SHP77 (cell line): ENCODE data around the gene TMEM179B.
A peak's percentile ranks its signal among the peaks of the same experiment; 100 is the strongest.
"Not testable (repeated sequence)": the region's sequence is repeated elsewhere in the genome, so short reads cannot be mapped to it uniquely, and the experiment has no call there.

Source experiments
- DNase-seq, 2 experiments: peaks; one replicate each; lab custom pipeline; 2025; lab: John Stamatoyannopoulos, UW

The TMEM179B gene, protein sequence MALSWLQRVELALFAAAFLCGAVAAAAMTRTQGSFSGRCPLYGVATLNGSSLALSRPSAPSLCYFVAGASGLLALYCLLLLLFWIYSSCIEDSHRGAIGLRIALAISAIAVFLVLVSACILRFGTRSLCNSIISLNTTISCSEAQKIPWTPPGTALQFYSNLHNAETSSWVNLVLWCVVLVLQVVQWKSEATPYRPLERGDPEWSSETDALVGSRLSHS

DNA sequence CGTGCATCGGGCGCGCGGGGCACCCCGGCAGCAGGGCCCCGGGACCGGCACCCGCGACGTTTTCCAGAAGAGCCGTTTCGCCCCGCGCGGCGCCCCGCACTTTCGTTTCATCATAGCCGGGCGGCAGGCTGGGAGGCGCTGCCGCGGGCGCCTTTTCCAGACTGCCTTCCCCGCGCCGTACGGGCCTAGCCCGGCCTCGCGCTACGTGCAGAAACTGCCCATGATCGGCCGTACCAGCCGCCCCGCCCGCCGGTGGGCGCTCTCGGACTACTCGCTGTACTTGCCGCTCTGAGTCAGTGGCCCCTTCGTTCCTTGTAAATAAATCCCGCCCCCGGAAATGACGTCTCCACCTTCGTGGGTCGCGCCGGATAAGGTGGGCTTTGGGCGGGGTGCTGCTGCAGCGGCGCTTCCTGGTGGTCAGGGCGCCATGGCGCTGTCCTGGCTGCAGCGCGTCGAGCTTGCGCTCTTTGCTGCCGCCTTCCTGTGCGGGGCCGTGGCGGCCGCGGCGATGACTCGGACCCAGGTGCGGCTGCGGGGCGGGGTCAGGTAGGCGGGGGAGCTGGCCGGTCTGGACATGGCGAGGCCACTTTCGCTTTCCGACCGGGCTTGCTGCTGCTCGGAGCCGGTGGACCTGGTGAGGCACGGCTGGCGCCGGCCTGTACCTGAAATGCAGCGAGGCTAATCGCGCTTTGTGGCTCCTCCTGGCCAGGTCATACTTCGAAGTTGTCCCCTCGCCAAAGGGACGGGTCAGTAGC lies at the start of gene TMEM179B:
Gene TMEM179B (plus strand): TSS at position 398 of the 755 bp plus-strand sequence. CDS start 30 bp downstream, at position 428.
- peak; percentile 95 to 97 for DNase-seq

DNA sequence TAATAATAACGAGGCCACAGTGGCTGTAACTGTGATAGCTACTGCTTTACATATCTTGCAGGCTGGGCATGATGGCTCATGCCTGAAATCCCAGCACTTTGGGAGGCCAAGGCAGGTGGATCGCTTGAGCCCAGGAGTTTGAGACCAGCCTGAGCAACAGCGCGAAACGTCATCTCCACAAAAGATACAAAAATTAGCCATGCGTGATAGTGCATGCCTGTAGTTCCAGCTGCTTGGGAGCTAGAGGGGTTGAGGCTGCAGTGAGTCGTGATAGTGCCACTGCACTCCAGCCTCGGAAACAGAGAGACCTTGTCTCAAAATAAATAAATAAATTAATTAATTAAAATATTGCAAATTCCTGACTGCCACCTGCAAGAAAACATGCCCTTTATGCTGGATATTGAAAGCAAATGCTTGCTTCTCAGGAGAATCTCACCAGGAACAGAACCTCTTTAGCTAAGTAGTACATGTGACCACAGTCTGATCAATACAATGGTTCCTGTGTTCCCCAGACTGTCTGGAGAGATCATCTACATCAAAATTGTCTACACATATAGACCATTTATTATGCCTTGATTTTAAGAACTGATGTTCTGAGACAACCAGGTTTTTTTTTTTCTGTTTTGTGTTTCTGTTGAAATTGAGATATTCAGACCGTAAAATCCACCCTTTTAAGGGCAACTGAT lies 39.6 kb upstream of the TMEM179B start:
- no peak for DNase-seq

DNA sequence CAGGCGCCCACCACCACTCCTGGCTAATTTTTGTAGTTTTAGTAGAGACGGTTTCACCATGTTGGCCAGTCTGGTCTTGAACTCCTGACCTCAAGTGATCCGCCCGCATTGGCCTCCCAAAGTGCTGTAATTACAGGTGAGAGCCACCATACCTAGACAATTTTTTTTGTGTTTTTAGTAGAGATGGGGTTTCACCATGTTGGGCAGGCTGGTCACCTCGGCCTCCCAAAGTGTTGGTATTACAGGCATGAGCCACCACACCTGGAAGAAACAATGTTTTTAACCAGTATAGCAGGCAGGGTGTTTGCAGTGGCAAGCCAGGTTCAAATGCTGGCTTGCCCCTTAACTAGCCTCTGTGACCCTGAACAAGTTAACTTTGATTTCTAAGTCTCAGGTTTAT lies 37.3 kb upstream of the TMEM179B start:
- not testable (repeated sequence) for DNase-seq

DNA sequence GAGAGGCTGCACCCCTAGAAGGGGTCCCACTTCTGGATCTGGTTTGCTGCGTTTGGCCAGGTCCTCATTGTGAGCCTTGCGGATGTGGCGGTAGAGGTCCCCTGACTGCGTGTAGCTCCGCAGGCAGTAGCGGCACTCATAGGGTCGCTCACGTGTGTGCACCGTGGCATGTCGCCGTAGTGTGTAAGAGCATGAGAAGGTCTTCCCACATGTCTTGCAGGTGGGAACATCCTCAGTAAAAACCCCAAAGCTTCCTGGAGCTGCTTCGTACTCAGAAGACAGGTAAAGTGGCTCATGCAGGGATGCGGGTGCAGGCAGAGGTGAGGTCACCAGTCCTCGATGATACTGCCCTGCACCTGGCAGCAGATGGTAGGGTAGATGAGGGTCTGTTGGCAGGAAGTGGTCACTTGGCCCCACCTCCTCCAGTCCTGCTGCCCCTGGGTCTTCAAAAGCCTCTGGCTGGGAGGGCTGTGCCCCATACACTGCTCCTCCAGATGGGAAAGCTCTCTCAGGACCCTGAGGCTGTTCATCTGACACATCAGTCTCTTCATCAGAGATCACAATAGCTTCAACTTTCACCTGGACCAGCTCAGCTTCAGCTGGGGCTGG lies 34.9 kb upstream of the TMEM179B start:
- no peak for DNase-seq

DNA sequence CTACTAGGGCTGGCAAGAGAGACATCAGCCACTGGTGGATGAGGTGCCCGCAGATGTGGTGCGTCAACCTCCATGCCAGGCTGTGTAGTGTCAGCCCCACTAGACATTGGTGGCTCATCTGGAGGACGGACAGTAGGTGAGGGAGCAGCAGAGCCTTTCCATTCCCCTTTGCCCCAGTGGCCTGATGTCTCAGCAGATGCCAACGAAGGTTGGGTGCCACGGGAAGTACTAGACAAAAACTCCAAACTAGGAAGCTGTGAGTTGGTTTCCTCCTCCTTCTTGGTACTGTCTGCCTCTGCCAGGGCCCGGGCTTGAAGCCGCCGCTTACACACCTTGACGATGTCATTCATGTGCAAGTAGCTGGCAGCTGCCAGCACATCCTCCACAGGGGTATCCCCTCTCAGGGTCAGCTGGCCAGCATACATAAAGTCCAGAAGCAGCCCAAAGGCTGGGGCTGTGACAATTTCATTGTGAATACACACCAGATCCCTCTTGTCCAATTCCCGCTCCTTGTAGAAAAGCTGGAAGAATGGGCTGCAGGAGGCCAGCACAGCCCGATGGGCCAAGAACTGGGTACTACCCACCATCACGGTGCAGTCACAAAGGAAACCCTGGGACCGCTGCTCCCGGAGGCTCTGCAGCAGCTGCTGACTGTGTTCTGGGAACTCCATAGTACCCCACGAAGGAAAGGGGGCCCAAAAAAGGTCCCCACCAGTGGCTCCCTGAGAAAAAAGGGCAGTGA lies 34.0 kb upstream of the TMEM179B start:
- no peak for DNase-seq

DNA sequence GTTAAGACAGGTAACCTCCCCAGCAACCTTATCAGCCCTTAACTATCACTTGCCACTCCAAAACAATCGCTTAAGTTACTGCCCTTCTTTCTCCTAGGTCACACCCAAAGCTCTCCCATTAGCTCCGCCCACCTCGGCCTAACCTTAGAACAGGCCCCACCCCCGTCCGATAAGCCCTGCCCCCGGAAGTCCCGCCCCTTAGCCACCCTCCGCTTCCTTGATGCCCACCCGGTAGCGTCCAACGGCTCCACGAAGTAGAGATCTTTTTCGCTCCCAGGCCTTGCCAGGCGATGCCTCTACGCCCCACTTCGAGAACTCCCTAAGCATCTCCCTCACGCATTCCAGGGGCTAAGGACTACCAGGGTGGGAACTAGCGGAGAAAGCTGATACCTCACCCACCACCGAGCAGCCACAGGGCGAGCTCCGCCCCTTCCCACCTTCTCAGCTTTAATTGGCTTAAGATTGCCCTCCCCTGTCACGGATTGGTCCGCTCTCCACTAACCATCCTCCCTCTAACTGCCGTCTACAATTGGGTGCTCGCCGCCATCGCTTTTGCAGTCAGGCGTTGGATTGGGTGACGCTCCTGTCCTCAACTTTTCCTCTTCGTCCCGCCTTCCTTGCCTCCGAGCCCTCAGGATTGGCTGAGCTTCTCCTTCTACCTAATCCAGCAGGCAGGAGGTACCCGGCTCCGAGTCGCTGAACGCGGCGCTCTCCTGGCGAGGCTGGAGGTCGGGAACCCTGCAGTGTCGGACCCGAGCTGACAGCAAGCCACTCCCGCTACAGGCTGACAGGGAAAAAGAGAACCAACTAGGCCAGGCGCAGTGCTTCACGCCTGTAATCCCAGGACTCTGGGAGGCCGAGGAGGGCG lies 33.2 kb upstream of the TMEM179B start, which contains the start of gene ZBTB3:
Gene ZBTB3 (minus strand): TSS at position 425 of the 868 bp plus-strand sequence. CDS start 496 bp downstream, outside the sequence.
- DNase-seq, result peak; percentile 98 to 99

DNA sequence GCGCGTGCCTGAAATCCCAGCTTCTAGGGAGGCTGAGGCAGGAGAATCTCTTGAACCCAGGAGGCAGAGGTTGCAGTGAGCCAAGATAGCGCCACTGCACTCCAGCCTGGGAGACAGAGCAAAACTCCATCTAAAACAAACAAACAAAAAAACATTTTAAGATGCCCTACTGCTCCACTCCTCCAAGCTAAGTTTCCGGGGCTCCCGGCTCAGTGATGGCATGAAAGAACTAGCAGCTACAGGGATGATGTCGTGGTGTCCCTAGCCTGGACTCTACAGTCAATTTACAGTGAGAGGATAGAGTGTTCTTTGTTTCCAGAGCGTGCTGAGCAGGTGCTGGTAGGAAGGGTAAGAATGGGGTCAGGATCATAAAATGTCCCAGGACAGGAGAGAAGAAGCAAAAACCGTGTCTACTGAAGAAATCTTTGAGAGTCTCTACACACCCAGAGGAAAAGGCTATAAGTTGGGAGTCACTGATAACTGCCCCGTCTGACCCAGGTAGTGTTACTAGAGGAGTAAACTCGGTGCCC lies 32.1 kb upstream of the TMEM179B start:
- no peak for DNase-seq

DNA sequence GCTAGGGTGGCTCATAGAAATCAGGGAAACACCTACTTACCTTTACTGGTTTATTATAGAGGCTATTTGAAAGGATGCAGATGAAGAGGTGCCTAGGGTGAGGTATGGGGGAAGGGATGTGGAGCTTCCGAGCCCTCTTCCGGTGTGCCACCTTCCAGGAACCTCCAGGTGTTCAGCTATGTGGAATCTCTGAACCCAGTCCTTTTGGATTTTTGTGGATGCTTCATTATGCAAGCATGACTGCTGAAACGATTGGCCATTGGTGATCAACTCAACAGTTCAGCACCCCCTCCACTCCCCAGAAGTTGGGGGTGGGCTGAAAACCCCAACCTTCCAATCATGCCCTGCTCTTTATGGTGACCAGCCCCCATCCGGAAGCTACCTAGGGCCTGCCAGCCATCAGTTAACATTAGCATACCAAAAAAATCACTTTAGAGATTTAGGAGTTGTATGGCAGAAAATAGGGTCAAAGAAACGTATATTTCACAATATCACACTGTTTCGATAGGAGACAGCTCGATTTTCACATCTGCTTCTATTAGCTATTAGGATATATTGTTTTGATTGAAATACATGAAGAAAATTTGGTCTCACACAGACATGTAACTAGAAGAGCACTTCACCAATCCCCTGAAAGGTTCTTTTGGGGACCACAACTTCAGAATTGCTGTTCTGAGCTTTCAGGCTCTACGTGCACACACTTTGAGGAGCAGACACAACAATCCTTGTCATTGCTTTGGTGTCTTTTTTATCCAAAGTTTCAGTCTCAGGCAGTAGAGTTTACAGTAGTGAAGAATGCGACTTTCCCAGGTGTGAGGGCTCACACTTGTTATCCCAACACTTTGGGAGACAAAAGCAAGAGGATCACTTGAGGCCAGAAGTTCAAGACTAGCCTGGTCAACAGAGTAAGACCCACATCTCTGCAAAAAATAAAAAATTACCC lies 29.1 kb upstream of the TMEM179B start:
- DNase-seq, result no peak

DNA sequence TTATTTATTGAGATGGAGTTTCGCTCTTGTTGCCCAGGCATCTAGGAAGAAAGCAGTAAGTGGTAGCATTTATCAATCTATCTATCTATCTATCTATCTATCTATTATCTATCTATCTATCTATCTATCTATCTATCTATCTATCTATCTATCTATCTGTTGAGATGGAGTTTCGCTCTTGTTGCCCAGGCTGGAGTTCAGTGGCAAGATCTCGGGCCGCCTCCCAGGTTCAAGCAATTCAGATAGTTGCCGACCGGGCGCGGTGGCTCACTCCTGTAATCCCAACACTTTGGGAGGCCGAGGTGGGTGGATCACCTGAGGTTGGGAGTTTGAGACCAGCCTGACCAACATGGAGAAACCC lies 26.4 kb upstream of the TMEM179B start:
- not testable (repeated sequence) for DNase-seq

DNA sequence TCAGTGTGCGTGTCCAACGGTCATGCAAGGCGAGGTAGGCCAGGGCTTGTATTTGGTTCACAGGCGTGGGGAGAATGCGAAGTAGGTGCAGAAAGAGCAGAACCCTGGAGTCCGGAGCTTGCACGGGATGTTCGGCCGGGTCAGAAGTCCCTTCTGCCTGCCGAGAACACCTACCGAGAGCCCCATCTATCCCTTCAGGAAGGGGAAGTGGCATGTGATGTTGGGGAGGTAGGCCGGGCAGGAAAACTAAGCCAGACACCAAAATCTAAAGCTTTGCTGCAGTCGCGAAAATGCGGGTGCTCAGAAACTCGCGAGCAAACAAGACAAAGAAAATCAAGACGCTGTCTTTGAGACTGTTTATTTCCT lies 16.4 kb upstream of the TMEM179B start:
- DNase-seq, result peak; percentile 51 to 71

DNA sequence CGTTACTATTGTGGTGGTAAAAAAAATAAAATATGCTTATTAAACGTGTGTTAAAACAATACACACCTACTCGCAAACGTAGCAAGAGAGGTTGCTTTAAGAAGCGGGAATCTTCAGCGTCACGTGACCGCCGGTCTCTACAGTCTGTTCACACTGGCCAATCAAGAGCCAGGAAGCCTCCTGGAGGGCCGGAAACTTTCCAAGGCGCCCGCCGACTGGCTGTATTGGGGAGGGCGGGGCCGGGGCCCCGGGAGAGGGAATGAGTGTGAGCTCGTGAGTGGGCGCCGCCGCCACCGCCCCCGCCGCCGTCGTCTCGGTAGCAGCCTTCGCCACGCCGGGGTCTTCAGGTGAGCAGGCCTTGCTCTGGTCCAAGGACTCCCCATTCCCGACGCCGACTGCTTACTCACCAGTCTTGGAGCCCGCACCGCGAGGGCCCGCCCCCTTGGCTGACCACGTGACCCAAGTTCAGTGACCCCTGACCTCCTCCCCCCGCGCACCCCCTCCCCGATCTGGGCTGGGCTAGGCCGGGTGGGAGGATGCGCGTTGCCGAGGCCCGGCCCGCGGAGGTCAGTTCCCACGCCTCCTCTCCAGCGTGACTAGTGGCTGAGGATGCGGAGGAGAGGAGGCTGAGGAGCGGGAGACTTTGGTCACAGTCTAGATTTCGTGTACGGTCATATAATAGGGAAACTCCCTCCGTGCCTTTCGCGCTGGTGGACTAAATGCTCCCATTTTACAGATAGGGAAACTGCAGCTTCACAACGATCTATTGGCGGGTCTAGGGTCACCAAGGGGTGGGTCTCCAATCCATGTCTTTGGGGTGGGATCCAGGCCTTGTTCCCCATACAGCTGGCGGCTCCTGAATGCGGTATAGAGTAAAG lies 15.8 kb upstream of the TMEM179B start, which contains the start of gene TAF6L:
Gene TAF6L (plus strand): TSS at position 253 of the 878 bp plus-strand sequence. CDS start 4,388 bp downstream, outside the sequence.
- peak; percentile 93 to 98 for DNase-seq

DNA sequence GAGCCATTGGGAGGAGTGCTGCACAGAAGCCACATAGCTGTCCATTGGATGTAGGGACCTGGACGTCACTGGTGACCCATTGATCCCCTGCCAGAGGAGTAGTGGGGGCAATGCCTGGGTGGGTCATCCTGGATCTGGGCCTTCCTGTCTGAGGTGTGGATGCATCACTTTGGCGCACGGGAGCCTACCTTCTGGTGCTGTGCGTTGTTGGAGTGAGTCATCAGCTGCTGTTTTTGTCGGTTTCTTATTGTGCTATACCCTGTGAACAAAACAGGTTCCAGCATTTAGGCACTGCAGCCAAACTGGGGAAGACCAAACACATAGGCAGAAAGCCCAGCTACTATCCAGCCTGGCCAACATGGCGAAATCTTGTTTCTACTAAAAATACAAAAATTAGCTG lies 12.8 kb upstream of the TMEM179B start:
- DNase-seq, result no peak

DNA sequence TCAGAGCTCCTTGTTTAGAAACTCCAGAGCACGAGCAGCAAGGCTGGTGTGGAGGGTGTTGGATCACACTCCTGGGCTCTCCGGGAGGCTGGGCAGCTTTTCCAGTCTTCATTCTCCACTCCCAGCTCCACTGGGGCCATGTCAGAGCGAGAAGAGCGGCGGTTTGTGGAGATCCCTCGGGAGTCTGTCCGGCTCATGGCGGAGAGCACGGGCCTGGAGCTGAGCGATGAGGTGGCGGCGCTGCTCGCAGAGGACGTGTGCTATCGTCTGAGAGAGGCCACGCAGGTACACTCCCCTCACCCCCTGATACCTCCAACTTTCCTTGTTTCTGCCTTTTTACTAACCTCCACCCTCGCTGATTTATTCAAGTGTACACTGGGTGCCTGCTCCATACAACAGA lies 11.6 kb upstream of the TMEM179B start:
- no peak for DNase-seq

DNA sequence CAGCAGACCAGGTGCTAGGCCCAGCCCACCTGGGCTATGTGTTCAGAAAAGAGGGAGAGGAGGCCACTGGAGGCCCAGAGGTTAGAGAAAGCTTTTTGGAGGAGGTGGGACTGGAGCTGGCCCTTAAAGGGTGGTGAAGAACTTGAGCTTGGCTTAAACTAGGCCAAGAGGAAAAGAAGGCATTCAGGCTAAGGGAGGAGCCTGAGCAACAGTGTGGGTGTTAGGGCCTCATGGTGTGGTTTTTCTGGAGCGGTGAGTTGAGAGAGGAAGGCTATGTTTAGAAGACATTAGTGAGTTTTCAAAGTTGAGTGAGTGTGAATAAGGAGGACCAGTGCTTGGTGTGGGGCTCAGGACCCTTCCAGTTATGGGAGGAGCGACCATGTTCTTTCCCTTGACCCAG lies 9.8 kb upstream of the TMEM179B start:
- no peak for DNase-seq

DNA sequence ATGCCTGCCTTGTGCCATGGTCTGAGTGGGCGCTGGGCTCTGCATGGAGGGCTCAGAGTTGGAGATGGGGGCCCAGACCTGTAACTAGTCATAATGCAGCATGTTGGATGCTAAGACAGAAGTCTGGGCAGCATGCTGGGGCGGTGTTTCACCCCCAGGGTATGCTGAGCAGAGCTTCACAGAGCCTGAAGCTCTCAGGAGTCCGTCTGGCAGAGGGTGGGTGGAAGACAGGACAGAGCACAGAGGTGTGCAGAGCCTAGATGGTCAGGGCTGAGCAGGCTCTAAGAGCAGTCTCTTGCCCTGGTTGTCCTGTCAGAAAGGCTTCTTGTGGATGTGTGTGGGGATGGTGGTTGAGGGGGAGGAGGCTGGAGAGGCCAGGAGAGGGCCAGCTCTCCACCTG lies 8.8 kb upstream of the TMEM179B start:
- DNase-seq, result no peak

DNA sequence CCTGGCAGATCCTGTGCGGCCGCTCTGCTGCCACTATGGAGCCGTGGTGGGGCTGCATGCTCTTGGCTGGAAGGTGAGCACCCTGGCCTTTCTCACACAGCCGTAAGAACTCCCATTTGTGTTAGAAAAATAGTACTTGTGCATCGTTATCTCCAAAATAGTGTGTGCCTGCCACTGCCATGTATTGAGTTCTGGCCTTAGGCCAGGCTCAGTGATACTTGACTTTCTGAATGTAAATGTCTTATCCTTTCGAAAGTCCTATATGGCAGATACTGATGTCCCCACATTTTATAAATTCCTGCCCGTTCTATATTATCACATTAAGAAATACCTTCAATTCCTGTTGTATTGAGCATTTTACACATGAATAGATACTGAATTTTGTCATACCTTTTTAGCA lies 4.4 kb upstream of the TMEM179B start:
- no peak for DNase-seq

DNA sequence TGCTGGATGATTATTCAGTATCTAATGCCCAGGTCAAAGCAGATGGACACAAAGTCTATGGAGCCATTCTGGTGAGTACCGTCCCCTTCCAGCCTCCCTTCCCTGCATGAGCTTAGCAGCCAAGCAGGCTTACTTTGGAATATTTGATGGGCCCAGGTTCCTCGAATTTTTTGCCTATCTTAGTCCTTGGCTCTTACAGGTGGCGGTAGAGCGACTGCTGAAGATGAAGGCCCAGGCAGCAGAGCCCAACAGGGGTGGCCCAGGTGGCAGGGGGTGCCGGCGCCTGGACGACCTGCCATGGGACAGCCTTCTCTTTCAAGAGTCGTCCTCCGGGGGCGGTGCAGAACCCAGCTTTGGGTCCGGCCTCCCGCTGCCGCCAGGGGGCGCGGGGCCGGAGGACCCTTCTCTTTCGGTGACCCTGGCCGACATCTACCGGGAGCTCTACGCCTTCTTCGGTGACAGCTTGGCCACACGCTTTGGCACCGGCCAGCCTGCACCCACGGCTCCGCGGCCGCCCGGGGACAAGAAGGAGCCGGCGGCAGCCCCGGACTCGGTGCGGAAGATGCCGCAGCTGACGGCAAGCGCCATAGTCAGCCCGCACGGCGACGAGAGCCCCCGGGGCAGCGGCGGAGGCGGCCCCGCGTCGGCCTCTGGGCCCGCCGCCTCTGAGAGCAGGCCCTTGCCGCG lies 741 bp upstream of the TMEM179B start:
- peak; percentile 76 to 80 for DNase-seq

DNA sequence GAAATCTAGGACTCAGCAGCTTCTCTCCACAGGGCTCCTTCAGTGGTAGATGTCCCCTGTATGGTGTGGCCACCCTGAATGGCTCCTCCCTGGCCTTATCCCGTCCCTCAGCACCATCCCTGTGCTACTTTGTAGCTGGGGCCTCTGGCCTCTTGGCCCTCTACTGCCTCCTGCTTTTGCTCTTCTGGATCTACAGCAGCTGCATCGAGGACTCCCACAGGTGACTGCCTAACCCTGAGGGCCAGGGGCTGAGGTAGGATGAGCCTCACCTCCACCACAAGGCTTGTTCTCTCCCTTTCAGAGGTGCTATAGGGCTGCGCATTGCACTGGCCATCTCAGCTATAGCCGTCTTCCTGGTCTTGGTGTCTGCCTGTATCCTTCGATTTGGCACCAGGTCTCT lies 1.8 kb downstream of the TMEM179B start:
- peak in 1 of 2 experiments; percentile 7 for DNase-seq
